Caco-2 (cell line): ENCODE measurements around the gene CLEC16A. TPM values are rescaled to one million over a fixed set of nuclear protein-coding genes. Genes with fewer than 3 reads are reported as not detected.
A peak's percentile ranks its signal among the peaks of the same experiment; 100 is the strongest.

Source experiments
- BruUV-seq: library from RNA; stranded (reverse); fragments of 400-500 nt; replicated peaks from 2 replicates; lab custom pipeline; 2021; lab: Mats Ljungman, UMichigan
- CTCF ChIA-PET: fragments of 300-600 bp; sonication (Branson Sonifier 250); formaldehyde crosslinking; loops from one replicate; lab custom pipeline; 2022; ENCODE audit warnings: antibody characterized with exemption; lab: Charles Lee
- POLR2A ChIA-PET: fragments of 300-600 bp; sonication (Branson Sonifier 250); formaldehyde crosslinking; loops from one replicate; lab custom pipeline; 2022; ENCODE audit warnings: antibody characterized with exemption; lab: Charles Lee
- DNase-seq, 2 experiments: peaks; one replicate each; pipeline versions ENCODE4 v3.0.0 to v3.0.0-alpha.2; 2020 to 2022
- H3K27me3 ChIP-seq: replicated peaks from 2 replicates; pipeline ENCODE4 v1.6.0; 2011; ENCODE audit warnings: low read length; ENCODE audit not compliant: control insufficient read depth, insufficient read depth
- H3K36me3 ChIP-seq: 2 replicates; pipeline ENCODE4 v1.5.1; 2011; ENCODE audit warnings: low read length; ENCODE audit not compliant: control insufficient read depth, insufficient read depth
- H3K4me1 ChIP-seq: fragments of 250-450 bp; sonication (Bioruptor Pico); 2 replicates; pipeline ENCODE4 v1.5.1; 2020; ENCODE audit warnings: mild to moderate bottlenecking
- H3K4me3 ChIP-seq: 2 replicates; pipeline ENCODE4 v1.5.1; 2011; ENCODE audit warnings: low read depth, mild to moderate bottlenecking, control low read depth, low read length
- H3K9me3 ChIP-seq: fragments of 250-450 bp; sonication (Bioruptor Pico); 2 replicates; pipeline ENCODE4 v1.5.1; 2020; ENCODE audit warnings: mild to moderate bottlenecking, moderate library complexity
- H3K27ac Mint-ChIP-seq: one replicate; pipeline ENCODE4 v1.8.0; 2022; ENCODE audit warnings: mixed read lengths; ENCODE audit not compliant: unreplicated experiment
- H3K27me3 Mint-ChIP-seq: one replicate; pipeline ENCODE4 v1.8.0; 2022; ENCODE audit warnings: mixed read lengths; ENCODE audit not compliant: insufficient read depth, unreplicated experiment
- H3K36me3 Mint-ChIP-seq: one replicate; pipeline ENCODE4 v1.8.0; 2022; ENCODE audit warnings: mild to moderate bottlenecking, mixed read lengths; ENCODE audit not compliant: insufficient read depth, unreplicated experiment
- H3K4me1 Mint-ChIP-seq: one replicate; pipeline ENCODE4 v1.8.0; 2022; ENCODE audit warnings: low read depth, mixed read lengths; ENCODE audit not compliant: unreplicated experiment
- H3K4me3 Mint-ChIP-seq: one replicate; pipeline ENCODE4 v1.8.0; 2022; ENCODE audit warnings: mild to moderate bottlenecking, moderate library complexity, mixed read lengths; ENCODE audit not compliant: unreplicated experiment
- H3K9me3 Mint-ChIP-seq: one replicate; pipeline ENCODE4 v1.8.0; 2022; ENCODE audit warnings: mixed read lengths; ENCODE audit not compliant: unreplicated experiment
- CTCF ChIP-seq, 2 experiments: fragments of 200-600 bp in 1 of 2; IDR thresholded peaks; 1 replicate in 1 of 2; 2 replicates in 1 of 2; pipeline versions ENCODE4 v1.5.1 to v1.8.0; 2011 to 2022; ENCODE audit warnings: antibody characterized with exemption in 1 of 2, control low read depth in 1 of 2, inconsistent platforms in 1 of 2, low read depth in 1 of 2, low read length in 1 of 2, mild to moderate bottlenecking in 1 of 2, moderate library complexity in 1 of 2; ENCODE audit not compliant: insufficient read depth in 1 of 2, severe bottlenecking in 1 of 2, unreplicated experiment in 1 of 2
- intact Hi-C: fragments of 100-400 bp; cut with micrococcal nuclease; formaldehyde crosslinking; loops from one replicate; pipeline ENCODE4 v1.10.0; 2022; ENCODE audit not compliant: unreplicated experiment
- total RNA-seq: library from RNA; stranded (reverse); gene quantifications from 2 replicates; pipeline ENCODE4 v1.2.3, GENCODE V29; 2022

The CLEC16A gene
- total RNA-seq, 1 experiment from 2014 or later: 27.0 TPM

- CTCF ChIA-PET: interaction anchor here (1.0 kb wide), 1 partner anchor 264 kb away, joined by 3 read pairs; the partner anchor contains the start of gene SOCS1
- DNase-seq: no peak
- POLR2A ChIA-PET: no interaction called here
- no peaks in the 10 kb centered on the region for H3K27me3 Mint-ChIP-seq
- Histone ChIP-seq H3K9me3 (no peaks in the 10 kb centered on the region), H3K36me3 (no peaks in the 10 kb centered on the region; the same call in 1 of the 2 replicates), H3K4me3 (no peak overlapping the region), H3K4me1 (peaks cover 11% of the 10 kb centered on the region), H3K27me3 (no peaks in the 10 kb centered on the region)
- no peaks in the 10 kb centered on the region for H3K9me3 Mint-ChIP-seq
- no peak overlapping the region for H3K27ac Mint-ChIP-seq
- no TSS peak for BruUV-seq
- no peak overlapping the region for H3K4me3 Mint-ChIP-seq
- intact Hi-C loops: no loop called here
- TF ChIP-seq CTCF (IDR thresholded peaks at IDR 0.05; ENCODE audit: insufficient read depth in 1 of 2, low read depth in 1 of 2, low read length in 1 of 2, severe bottlenecking in 1 of 2, unreplicated experiment in 1 of 2): no peak
- peaks cover 23% of the 10 kb centered on the region for H3K4me1 Mint-ChIP-seq
- peaks cover 18% of the 10 kb centered on the region for H3K36me3 Mint-ChIP-seq
Observed at GRCh38 chr16:10992112-10992511, 47.7 kb downstream of the CLEC16A start.

- Mint-ChIP-seq H3K4me1 (peaks cover 23% of the 10 kb centered on the region), H3K36me3 (peaks cover 18% of the 10 kb centered on the region), H3K27ac (peak overlapping the region; percentile 39), H3K27me3 (no peaks in the 10 kb centered on the region), H3K9me3 (no peaks in the 10 kb centered on the region), H3K4me3 (no peak overlapping the region)
- H3K4me1 ChIP-seq: peaks cover 11% of the 10 kb centered on the region
- no peaks in the 10 kb centered on the region for H3K27me3 ChIP-seq
- intact Hi-C loops: no loop called here
- H3K4me3 ChIP-seq: no peak overlapping the region
- no peaks in the 10 kb centered on the region for H3K9me3 ChIP-seq
- CTCF ChIA-PET: no interaction called here
- no TSS peak for BruUV-seq
- no peak for DNase-seq
- H3K36me3 ChIP-seq: no peaks in the 10 kb centered on the region; the same call in 1 of the 2 replicates
- no peak for TF ChIP-seq CTCF (IDR thresholded peaks at IDR 0.05; ENCODE audit: insufficient read depth in 1 of 2, low read depth in 1 of 2, low read length in 1 of 2, severe bottlenecking in 1 of 2, unreplicated experiment in 1 of 2)
- POLR2A ChIA-PET: no interaction called here
Observed at GRCh38 chr16:10992797-10993196, 48.4 kb downstream of the CLEC16A start.

GRCh38 chr16:10993649-10994048 is 49.3 kb downstream of the CLEC16A start:
- BruUV-seq: no TSS peak
- no peak overlapping the region for H3K27ac Mint-ChIP-seq
- H3K27me3 ChIP-seq: no peaks in the 10 kb centered on the region
- no peak for TF ChIP-seq CTCF (IDR thresholded peaks at IDR 0.05; ENCODE audit: insufficient read depth in 1 of 2, low read depth in 1 of 2, low read length in 1 of 2, severe bottlenecking in 1 of 2, unreplicated experiment in 1 of 2)
- H3K27me3 Mint-ChIP-seq: no peaks in the 10 kb centered on the region
- no peak overlapping the region for H3K4me3 Mint-ChIP-seq
- peaks cover 11% of the 10 kb centered on the region for H3K4me1 ChIP-seq
- H3K36me3 Mint-ChIP-seq: peaks cover 18% of the 10 kb centered on the region
- intact Hi-C loops: no loop called here
- POLR2A ChIA-PET: no interaction called here
- H3K9me3 Mint-ChIP-seq: no peaks in the 10 kb centered on the region
- H3K4me1 Mint-ChIP-seq: peaks cover 23% of the 10 kb centered on the region
- CTCF ChIA-PET: interaction anchor here (0.6 kb wide), 1 partner anchor 139 kb away, joined by 3 read pairs; no protein-coding TSS in a partner anchor
- H3K36me3 ChIP-seq: no peaks in the 10 kb centered on the region; the same call in 1 of the 2 replicates
- no peaks in the 10 kb centered on the region for H3K9me3 ChIP-seq
- no peak for DNase-seq
- no peak overlapping the region for H3K4me3 ChIP-seq
